Measurements from ENCODE around the gene PFDN5.

GRCh38 chr12:53259891-53260290 lies 35.5 kb upstream of the PFDN5 start:
- TF ChIP-seq POLR2A (IDR thresholded peaks at IDR 0.05) (no peak), CTCF (IDR thresholded peaks at IDR 0.05) (no peak)
